HCT116 (cell line): Measurements from ENCODE around the gene SETD2. TPM values are rescaled to one million over a fixed set of nuclear protein-coding genes. Genes with fewer than 3 reads are reported as not detected.

ENCODE experiments used
- ATAC-seq: fragments of 200-7000 bp; cut with Tn5 transposase; 2 replicates; pipeline ENCODE4 v1.9.1; 2020; ENCODE audit warnings: mild to moderate bottlenecking, moderate library complexity
- BruUV-seq: library from RNA; stranded (reverse); fragments of 400-500 nt; replicated peaks from 2 replicates; lab custom pipeline; 2021; lab: Mats Ljungman, UMichigan
- CTCF ChIA-PET: fragments of 300-600 bp; sonication (Branson Sonifier 250); formaldehyde crosslinking; loops from one replicate; lab custom pipeline; 2021; ENCODE audit warnings: antibody characterized with exemption; lab: Charles Lee
- POLR2A ChIA-PET: fragments of 300-600, 350-600 bp; sonication (Branson Sonifier 250); formaldehyde crosslinking; loops from one replicate; lab custom pipeline; 2021; ENCODE audit warnings: antibody characterized with exemption; lab: Charles Lee
- RAD21 ChIA-PET, 2 experiments: fragments of 300-600 bp; sonication (Branson Sonifier 250); formaldehyde crosslinking; loops; one replicate each; lab custom pipeline; 2023; ENCODE audit warnings: low total read pairs in 2 of 2; ENCODE audit not compliant: uncharacterized antibody in 2 of 2, unreplicated experiment in 2 of 2, low non-redundant PET in 1 of 2; lab: Charles Lee
- DNase-seq: peaks from one replicate; pipeline ENCODE4 v3.0.0-alpha.2; 2010; ENCODE audit warnings: low read depth, low spot score
- H2AFZ ChIP-seq: fragments of 200-600 bp; shearing (Covaris generic), sonication (generic); 2 replicates; pipeline ENCODE4 v1.6.1; 2017; ENCODE audit warnings: low read depth, mixed run types, mixed read lengths, antibody characterized with exemption, low read length; ENCODE audit not compliant: poor library complexity, severe bottlenecking
- H3K27ac ChIP-seq: 2 replicates; pipeline ENCODE4 v1.5.1; 2012; ENCODE audit warnings: low read depth, low read length
- H3K27me3 ChIP-seq: fragments of 200-600 bp; sonication (generic); 2 replicates; pipeline ENCODE4 v1.6.1; 2016; ENCODE audit warnings: mixed run types, low read length, mixed read lengths; ENCODE audit not compliant: insufficient read depth
- H3K36me3 ChIP-seq, 2 experiments: fragments of 200-500 bp in 1 of 2; fragments of 200-600 bp in 1 of 2; sonication (Bioruptor generic) in 1 of 2; sonication (generic) in 1 of 2; 2 replicates each; pipeline versions ENCODE4 v1.5.1 to v1.6.1; 2014 to 2016; ENCODE audit warnings: low read length in 2 of 2, inconsistent platforms in 1 of 2, mixed read lengths in 1 of 2, mixed run types in 1 of 2; ENCODE audit not compliant: insufficient read depth in 2 of 2, control insufficient read depth in 1 of 2
- H3K4me1 ChIP-seq, 2 experiments: fragments of 200-600 bp in 1 of 2; sonication (generic) in 1 of 2; 2 replicates each; pipeline versions ENCODE4 v1.5.1 to v1.6.1; 2012 to 2017; ENCODE audit warnings: low read length in 2 of 2, inconsistent platforms in 1 of 2, mild to moderate bottlenecking in 1 of 2, mixed read lengths in 1 of 2, mixed run types in 1 of 2, moderate library complexity in 1 of 2; ENCODE audit not compliant: insufficient read depth in 2 of 2, control insufficient read depth in 1 of 2
- H3K4me2 ChIP-seq: fragments of 200-600 bp; sonication (generic); 2 replicates; pipeline ENCODE4 v1.6.1; 2017; ENCODE audit warnings: mixed run types, low read length, mixed read lengths
- H3K4me3 ChIP-seq, 2 experiments: fragments of 200-600 bp in 1 of 2; sonication (generic) in 1 of 2; replicated peaks in 1 of 2; 2 replicates each; pipeline ENCODE4 v1.5.1; 2011 to 2016; ENCODE audit warnings: low read length in 2 of 2, control low read depth in 1 of 2, low read depth in 1 of 2, mild to moderate bottlenecking in 1 of 2, mixed read lengths in 1 of 2, mixed run types in 1 of 2
- H3K79me2 ChIP-seq: fragments of 200-600 bp; sonication (generic); 2 replicates; pipeline ENCODE4 v1.6.1; 2017; ENCODE audit warnings: mild to moderate bottlenecking, mixed run types, low read length, moderate library complexity, mixed read lengths; ENCODE audit not compliant: insufficient read depth
- H3K9ac ChIP-seq: fragments of 200-600 bp; sonication (generic); 2 replicates; pipeline ENCODE4 v1.6.1; 2016; ENCODE audit warnings: low read length, mixed read lengths
- H3K9me2 ChIP-seq: fragments of 200-600 bp; sonication (generic), shearing (Covaris generic); 2 replicates; pipeline ENCODE4 v1.6.1; 2017; ENCODE audit warnings: mixed run types, mild to moderate bottlenecking, moderate library complexity; ENCODE audit not compliant: insufficient read depth
- H3K9me3 ChIP-seq, 2 experiments: fragments of 200-500 bp in 1 of 2; fragments of 200-600 bp in 1 of 2; sonication (Bioruptor generic) in 1 of 2; sonication (generic) in 1 of 2; 2 replicates each; pipeline ENCODE4 v1.6.1; 2014 to 2017; ENCODE audit warnings: low read length in 2 of 2, mixed read lengths in 2 of 2, inconsistent platforms in 1 of 2, low read depth in 1 of 2, mild to moderate bottlenecking in 1 of 2, mixed run types in 1 of 2, moderate library complexity in 1 of 2; ENCODE audit not compliant: control insufficient read depth in 1 of 2, insufficient read depth in 1 of 2
- H4K20me1 ChIP-seq: fragments of 200-600 bp; sonication (generic), shearing (Covaris generic); 2 replicates; pipeline ENCODE4 v1.6.1; 2017; ENCODE audit warnings: mixed run types, mild to moderate bottlenecking, moderate library complexity; ENCODE audit not compliant: insufficient read depth
- CEBPB ChIP-seq: IDR thresholded peaks from 2 replicates; pipeline ENCODE4 v1.6.1; 2012; ENCODE audit warnings: low read depth
- CTCF ChIP-seq, 3 experiments: fragments of 200-600 bp in 1 of 3; sonication (generic) in 1 of 3; IDR thresholded peaks in 2 of 3; conservative IDR thresholded peaks in 1 of 3; 2 replicates each; pipeline ENCODE4 v1.5.1; 2012 to 2017; ENCODE audit warnings: low read depth in 2 of 3, low read length in 2 of 3, antibody characterized with exemption in 1 of 3, borderline replicate concordance in 1 of 3, control low read depth in 1 of 3, mild to moderate bottlenecking in 1 of 3, mixed read lengths in 1 of 3, mixed run types in 1 of 3, moderate library complexity in 1 of 3; ENCODE audit not compliant: insufficient read depth in 1 of 3
- EZH2phosphoT487 ChIP-seq: fragments of 200-600 bp; IDR thresholded peaks from 2 replicates; pipeline ENCODE4 v1.6.1; 2018; ENCODE audit warnings: antibody characterized with exemption, borderline replicate concordance
- POLR2A ChIP-seq: IDR thresholded peaks from 2 replicates; pipeline ENCODE4 v1.7.0; 2011; ENCODE audit warnings: borderline replicate concordance; ENCODE audit not compliant: insufficient read depth, insufficient read length; ENCODE audit errors: extremely low read depth
- POLR2AphosphoS5 ChIP-seq: IDR thresholded peaks from 2 replicates; pipeline ENCODE4 v1.6.1; 2011; ENCODE audit warnings: mild to moderate bottlenecking, low read depth, low read length, moderate library complexity
- RAD21 ChIP-seq: IDR thresholded peaks from 2 replicates; pipeline ENCODE4 v1.6.1; 2012; ENCODE audit warnings: low read depth, mild to moderate bottlenecking
- ZBTB33 ChIP-seq: IDR thresholded peaks from 2 replicates; pipeline ENCODE4 v1.6.1; 2011; ENCODE audit warnings: mild to moderate bottlenecking, low read length, moderate library complexity; ENCODE audit not compliant: insufficient replicate concordance; ENCODE audit errors: extremely low read depth
- intact Hi-C: fragments of 100-400 bp; cut with micrococcal nuclease; formaldehyde crosslinking; loops from 2 replicates; pipeline ENCODE4 v1.10.0; 2022
- total RNA-seq: library from RNA; stranded (reverse); gene quantifications from one replicate; pipeline ENCODE4 v1.2.1, GENCODE V29; 2021; ENCODE audit not compliant: unreplicated experiment

The SETD2 gene
- total RNA-seq, 1 experiment from 2014 or later = 33.0 TPM

GRCh38 chr3:46998121-46998851, 165.6 kb downstream of the SETD2 start:
- Histone ChIP-seq H4K20me1 (no peaks in the 10 kb centered on the region), H3K9ac (no peak overlapping the region), H3K79me2 (no peaks in the 10 kb centered on the region), H3K27me3 (no peaks in the 10 kb centered on the region), H3K4me3 (no peak overlapping the region), H3K4me1 (peaks cover 0 to 15% of the 10 kb centered on the region in 2 experiments; a peak in 1 of 4 replicates), H3K36me3 (peaks cover 0 to 19% of the 10 kb centered on the region in 2 experiments; a peak in 2 of 4 replicates), H3K9me3 (no peaks in the 10 kb centered on the region), H3K27ac (peak overlapping the region; percentile 15; the same call in 1 of the 2 replicates), H3K4me2 (no peak overlapping the region), H3K9me2 (no peaks in the 10 kb centered on the region), H2AFZ (no peak overlapping the region)
- ChIA-PET CTCF (interaction anchor here (1.4 kb wide), 1 partner anchor 63 kb away, joined by 5 read pairs; no protein-coding TSS in a partner anchor), POLR2A (no interaction called here), RAD21 (interaction anchor here in 1 of 2 experiments (0.6 kb wide), 1 partner anchor 69 kb away, joined by 3 read pairs; no protein-coding TSS in a partner anchor)
- no peak for TF ChIP-seq POLR2A
- peak; percentile 97 for TF ChIP-seq RAD21
- TF ChIP-seq CTCF (IDR thresholded peaks at IDR 0.05 in 2 of 3, conservative IDR thresholded peaks at IDR 0.05 in 1 of 3; ENCODE audit: borderline replicate concordance in 1 of 3, insufficient read depth in 1 of 3, low read depth in 2 of 3, low read length in 2 of 3) = peak; percentile 85 to 92 (median 90)
- TF ChIP-seq ZBTB33 = no peak
- no peak for TF ChIP-seq CEBPB
- no peak for TF ChIP-seq EZH2phosphoT487
- TF ChIP-seq POLR2AphosphoS5 = 0 out of 2 replicates have a peak, but pooled peaks have one; percentile 18
- ATAC-seq (peak; percentile 89), DNase-seq (peak; percentile 59)
- intact Hi-C loops = loop anchor here (1.0 kb wide), 2 partner anchors 75 to 293 kb away; no protein-coding TSS in a partner anchor
- BruUV-seq = no TSS peak
